CMK (cell line): ENCODE data around the gene CHPF2.
A peak's percentile ranks its signal among the peaks of the same experiment; 100 is the strongest.

ENCODE experiments used
- DNase-seq: peaks from one replicate; pipeline ENCODE4 v3.0.0-alpha.2; 2010; ENCODE audit warnings: low read depth

CHPF2 gene

DNA sequence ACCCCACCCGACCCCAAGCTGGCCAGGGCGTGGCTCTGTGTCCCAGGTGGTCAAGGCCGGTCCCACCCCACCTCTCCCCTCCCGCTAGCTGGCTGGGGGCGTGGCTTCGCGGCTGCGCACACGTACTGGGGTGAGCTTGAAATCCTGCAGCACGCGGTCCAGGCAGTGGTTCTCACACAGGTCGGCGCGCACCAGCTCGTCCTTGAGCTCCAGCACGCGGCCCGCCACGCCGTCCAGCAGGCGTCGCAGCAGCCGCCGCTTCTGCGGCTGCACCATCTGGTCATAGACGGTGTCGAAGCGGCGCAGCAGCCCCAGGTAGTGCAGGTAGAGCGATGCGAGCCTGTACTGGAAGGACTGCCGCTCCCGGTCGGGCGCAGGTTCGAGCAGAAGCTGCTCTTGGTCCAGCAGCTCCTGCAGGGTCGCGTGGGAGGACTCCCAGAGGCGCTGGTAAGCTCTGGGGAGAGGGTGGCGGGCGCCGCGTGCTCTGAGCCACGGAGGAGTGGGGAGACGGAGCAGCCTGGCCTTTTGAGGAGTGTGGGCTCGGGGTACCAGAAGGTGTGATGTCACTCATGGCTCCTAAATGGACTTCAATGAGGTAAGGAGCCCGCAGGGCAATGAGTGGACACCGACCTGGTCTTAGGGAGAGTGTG lies 27.8 kb upstream of the CHPF2 start:
- no peak for DNase-seq

DNA sequence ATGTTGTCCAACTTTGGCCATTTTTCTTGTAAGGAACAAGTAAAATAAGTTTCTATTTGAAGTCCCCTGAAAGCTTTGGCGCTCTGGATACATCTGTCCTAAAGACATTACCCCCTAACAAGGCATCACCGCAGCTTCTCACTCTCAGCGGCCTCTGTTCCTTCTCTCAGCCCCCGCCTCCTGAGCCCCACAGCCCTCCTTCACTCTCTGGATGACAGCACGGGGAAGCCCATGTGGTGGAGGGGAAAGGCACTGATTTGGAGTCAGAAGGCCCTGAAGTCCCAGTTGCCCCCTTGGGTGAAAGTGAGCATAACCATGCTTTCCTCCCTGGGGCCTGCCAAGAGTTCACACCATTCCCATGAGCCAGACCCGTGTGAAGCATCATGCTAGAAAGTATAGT lies 26.6 kb upstream of the CHPF2 start:
- no peak for DNase-seq

- DNase-seq = no peak
These were observed 25.4 kb upstream of the CHPF2 start for GRCh38 chr7:151206914-151207313.

- DNase-seq = no peak
These were observed 25.0 kb upstream of the CHPF2 start for GRCh38 chr7:151207315-151207714.

DNA sequence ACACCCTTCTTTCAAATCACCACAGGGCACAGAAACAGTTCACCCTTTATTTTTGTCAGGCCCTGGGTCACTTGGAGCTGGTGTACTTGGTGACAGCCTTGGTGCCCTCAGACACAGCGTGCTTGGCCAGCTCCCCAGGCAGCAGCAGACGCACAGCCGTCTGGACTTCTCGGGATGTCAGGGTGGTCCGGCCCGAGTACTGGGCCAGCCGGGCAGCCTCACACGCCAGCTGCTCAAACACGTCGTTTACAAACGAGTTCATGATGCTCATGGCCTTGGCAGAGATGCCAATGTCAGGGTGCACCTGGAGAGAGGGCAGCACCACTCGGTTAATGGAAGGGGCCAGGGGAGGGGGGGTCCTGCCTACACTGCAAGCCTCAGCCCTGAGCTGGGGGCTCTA lies 24.5 kb upstream of the CHPF2 start:
- DNase-seq = no peak

- no peak for DNase-seq
These were observed 23.9 kb upstream of the CHPF2 start for GRCh38 chr7:151208253-151208862.

DNA sequence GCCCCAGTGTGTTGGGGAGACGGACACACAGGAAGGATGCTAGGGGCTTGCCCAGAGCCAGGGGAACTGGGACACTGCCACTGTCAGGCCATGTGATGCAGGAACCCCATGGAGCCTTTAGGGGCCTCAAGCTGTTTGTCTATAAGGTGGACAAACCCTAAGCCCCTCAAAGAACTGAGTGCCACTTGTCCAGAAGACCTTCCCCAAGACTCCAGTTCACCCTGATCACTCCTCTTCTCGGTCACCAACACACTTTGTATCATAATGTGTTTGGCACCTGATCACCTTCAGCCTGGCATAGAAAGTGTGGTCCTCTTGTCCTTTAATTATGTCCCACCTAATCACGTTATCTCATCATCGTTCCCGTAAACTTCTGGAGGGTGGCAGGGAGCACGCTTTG lies 22.7 kb upstream of the CHPF2 start:
- DNase-seq = no peak

- DNase-seq = no peak
These were observed 22.0 kb upstream of the CHPF2 start, which contains the start of gene H2BK1 for GRCh38 chr7:151210087-151210854. Gene H2BK1, minus strand, starts transcription at chr7:151210488. Its CDS starts 170 bp downstream, at chr7:151210318.

DNA sequence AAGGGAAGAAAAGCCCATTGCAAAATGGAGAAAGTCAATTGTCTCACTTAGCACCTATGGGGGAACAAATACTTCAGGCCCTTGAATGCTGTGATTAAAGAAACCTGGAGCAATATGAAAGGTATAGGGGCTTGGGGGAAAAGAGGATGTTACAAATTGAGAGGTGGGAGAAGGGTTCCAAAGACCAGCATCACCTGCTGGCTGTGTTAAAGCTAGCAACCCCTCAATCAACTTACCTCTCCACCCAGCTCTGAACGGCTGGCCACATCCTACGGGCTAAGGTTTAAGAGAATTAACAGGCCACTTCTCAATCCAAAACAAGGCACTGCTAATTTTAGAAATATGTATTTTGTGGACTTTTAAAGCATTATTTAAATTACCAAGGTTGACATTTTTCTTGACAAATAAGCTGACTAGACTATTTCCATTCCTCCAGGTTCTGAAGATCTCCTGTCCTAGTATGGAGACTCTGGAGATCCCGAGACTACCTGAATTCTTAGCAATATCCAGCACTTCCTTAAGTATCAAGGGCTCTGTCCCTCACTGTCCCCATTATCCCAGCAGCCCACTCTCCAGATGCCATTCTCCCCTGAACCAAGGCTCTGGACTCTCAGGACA lies 21.0 kb upstream of the CHPF2 start:
- DNase-seq = no peak

DNA sequence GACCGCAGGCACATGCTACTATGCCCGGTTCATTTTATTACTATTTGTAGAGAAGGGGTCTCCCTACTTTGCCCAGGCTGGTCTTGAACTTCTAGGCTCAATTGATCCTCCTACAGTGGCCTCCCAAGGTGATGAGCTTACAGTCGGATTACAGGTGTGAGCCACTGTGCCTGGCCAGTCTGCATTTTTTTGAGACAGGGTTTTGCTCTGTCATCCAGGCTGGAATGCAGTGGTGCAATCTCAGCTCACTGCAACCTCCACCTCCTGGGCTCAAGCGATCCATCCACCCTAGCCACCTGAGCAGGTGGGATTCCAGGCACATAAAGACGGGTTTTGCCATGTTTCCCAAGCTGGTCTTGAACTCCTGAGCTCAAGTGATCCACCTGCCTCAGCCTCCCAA lies 19.7 kb upstream of the CHPF2 start:
- no peak for DNase-seq

DNA sequence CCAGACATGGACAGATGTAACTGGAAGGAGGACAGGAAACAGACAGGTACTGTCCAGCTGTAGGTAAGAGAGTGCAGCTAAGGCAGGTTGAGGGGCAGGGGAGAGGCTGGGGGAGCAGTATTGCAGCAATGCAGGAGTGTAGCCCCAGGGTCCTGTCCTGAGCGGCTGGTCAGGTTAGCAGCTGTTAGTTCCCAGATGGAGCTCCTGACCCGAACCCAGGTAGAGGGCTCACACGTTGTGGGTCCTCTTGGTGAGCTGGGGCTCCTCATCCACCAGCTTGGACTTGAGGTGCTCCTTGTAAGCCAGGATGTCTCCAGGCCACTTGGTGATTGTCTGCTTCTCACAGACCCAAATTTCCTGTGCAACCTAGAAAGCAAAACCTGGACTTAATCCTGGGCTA lies 18.5 kb upstream of the CHPF2 start:
- no peak for DNase-seq

DNA sequence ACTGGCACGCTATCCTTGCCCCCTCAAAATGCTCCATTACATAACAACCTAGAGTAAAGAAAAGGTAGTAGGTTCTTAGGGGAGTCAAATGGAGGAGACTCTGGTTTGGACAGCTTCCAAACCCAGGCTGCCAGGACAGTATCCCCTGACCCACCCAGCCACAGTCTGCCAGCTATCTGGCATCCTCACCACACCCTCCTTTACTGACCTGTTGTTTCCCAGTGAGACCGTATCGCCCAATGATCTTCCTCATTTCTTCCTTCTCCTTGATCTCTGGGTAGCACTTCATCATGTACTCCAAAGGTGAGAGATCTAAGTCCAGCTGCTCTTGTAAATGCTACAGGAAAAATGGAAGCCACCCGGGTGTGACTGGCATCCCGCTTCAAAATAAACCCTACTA lies 16.9 kb upstream of the CHPF2 start:
- DNase-seq = no peak

DNA sequence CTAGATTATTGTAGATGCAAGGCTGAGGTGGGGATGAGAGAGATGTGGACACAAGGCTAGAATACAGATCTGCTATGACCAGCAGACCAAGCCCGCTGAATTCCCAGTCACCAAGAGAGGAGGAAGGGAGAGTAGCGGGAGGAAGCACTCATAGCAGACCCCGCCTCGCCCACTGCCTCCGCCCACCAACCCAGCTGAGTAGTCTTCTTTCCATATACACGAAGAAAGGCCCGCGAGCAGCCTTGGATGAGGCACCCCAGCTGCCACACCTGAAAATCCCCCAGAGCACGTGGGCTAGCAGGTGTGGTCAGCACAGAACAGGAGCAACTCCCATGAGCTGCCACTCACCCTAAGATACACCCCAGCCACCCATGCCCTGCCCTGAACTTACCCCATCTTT lies 14.1 kb upstream of the CHPF2 start:
- DNase-seq = no peak

DNA sequence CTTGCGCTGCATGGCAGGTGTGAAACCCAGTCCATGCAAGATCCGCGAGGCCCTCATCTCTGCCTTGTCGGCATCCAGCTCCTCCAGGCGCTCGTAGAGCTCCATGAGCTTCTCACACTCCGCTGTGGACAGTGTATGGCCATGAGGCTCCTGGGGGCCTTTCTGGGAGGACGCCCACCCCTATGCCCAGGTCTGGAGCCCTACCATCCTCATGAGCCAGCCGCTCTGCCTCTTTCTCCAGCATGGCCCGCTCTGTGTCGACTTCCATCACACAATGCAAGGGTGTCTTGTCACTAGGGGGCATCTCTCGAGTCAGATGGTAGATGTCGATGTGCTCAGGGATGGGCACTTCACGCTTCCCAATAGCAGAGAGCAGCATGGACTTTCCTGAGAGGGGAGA lies 8.6 kb upstream of the CHPF2 start:
- DNase-seq = no peak

GRCh38 chr7:151225948-151226510 lies 6.3 kb upstream of the CHPF2 start:
- DNase-seq = no peak

DNA sequence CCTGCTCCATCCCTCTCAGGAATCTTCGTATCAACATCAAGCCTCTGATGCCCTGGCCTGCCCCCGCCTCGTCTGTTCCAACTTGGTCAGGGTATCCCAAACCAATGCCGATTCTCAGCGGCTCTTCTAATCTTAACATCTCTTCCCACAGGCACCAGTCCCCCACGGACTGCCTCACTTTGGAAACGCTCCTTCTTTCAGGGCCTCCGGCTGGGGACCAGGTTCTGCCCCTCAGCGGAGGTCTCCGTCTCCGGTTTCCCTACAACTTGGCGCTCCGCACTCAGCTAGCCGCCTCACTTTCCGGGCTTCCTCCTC lies 5.8 kb upstream of the CHPF2 start:
- DNase-seq = no peak

- DNase-seq = peak; percentile 88
These were observed 5.2 kb upstream of the CHPF2 start, which contains the start of gene ABCF2 for GRCh38 chr7:151226875-151227782. Gene ABCF2, minus strand, starts transcription at chr7:151227205. Its CDS starts 747 bp downstream, at chr7:151226458.

GRCh38 chr7:151228024-151228866 lies 4.0 kb upstream of the CHPF2 start:
- no peak for DNase-seq

DNA sequence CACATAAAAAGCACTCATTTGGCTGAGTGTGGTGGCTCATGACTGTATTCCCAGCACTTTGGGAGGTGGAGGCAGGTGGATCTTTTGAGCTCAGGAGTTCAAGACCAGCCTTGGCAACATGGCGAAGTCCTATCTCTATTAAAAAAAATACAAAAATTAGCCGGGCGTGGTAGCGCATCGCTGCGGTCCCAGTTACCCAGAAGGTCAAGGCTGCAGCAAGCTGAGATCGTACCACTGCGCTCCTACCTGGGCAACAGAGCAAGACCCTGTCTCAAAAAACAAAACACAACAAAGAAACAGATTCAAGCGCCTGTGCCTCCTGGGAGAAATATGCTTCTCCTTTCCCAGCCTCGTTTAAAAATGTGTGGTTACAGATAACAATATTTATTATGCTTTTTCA lies 3.0 kb upstream of the CHPF2 start:
- no peak for DNase-seq

DNA sequence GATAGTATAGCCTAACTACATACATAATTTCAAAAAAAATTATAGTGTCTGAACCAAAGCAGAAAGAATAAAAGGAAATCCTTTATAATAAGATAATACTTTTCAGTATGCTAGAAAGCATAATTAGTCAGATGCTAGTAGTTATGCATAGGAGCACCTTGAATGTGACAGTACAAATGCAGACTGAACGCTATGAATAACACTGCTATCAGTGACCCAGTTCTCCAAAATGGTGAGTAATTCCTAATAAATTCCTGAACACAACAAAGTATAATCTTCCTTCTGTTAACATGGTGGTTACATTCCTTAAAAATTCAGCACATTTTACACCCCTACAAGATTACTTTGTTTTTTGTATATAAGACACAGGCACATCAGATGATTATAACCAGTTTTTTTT lies 1.2 kb upstream of the CHPF2 start:
- no peak for DNase-seq
